Naive thymus-derived CD4-positive, alpha-beta T cell (primary cell): ENCODE results near the gene CIBAR2. TPM values are rescaled to one million over a fixed set of nuclear protein-coding genes. Genes with fewer than 3 reads are reported as not detected.

ENCODE experiments used
- ATAC-seq: fragments of 150-1000 bp; cut with Tn5 transposase; 2 replicates; pipeline ENCODE4 v1.10.0; 2021; ENCODE audit warnings: mild to moderate bottlenecking, moderate library complexity
- CTCF ChIA-PET: fragments of 350-600 bp; sonication (Branson Sonifier 250); formaldehyde crosslinking; loops from one replicate; lab custom pipeline; 2021; ENCODE audit warnings: antibody characterized with exemption; lab: Charles Lee
- POLR2A ChIA-PET: fragments of 350-600 bp; sonication (Branson Sonifier 250); formaldehyde crosslinking; loops from one replicate; lab custom pipeline; 2021; ENCODE audit warnings: antibody characterized with exemption, inconsistent platforms; lab: Charles Lee
- DNase-seq, 9 donors: peaks; one replicate each; pipeline versions ENCODE4 v3.0.0 to v3.0.0-alpha.2; 2020 to 2022; ENCODE audit warnings: mixed read lengths in 1 of 9
- H3K27ac ChIP-seq: one replicate; pipeline ENCODE4 v1.7.0; 2013; ENCODE audit warnings: mild to moderate bottlenecking, low read depth, low read length, moderate library complexity
- H3K27me3 ChIP-seq, 2 donors: one replicate each; pipeline ENCODE4 v1.7.0; 2013; ENCODE audit warnings: low read length in 2 of 2, mild to moderate bottlenecking in 2 of 2, moderate library complexity in 2 of 2; ENCODE audit not compliant: control insufficient read depth in 2 of 2, insufficient read depth in 2 of 2
- H3K36me3 ChIP-seq, 3 experiments: 1 replicate in 2 of 3; 2 replicates in 1 of 3; pipeline ENCODE4 v1.7.0; 2013; ENCODE audit warnings: low read length in 3 of 3, mild to moderate bottlenecking in 3 of 3, moderate library complexity in 1 of 3; ENCODE audit not compliant: insufficient read depth in 3 of 3, control insufficient read depth in 2 of 3
- H3K4me1 ChIP-seq, 2 donors: one replicate each; pipeline ENCODE4 v1.7.0; 2013; ENCODE audit warnings: low read length in 2 of 2, mild to moderate bottlenecking in 2 of 2, moderate library complexity in 1 of 2; ENCODE audit not compliant: control insufficient read depth in 2 of 2, insufficient read depth in 2 of 2
- H3K4me3 ChIP-seq: 2 replicates; pipeline ENCODE4 v1.7.0; 2013; ENCODE audit warnings: mild to moderate bottlenecking, low read length
- H3K9me3 ChIP-seq, 3 experiments: 1 replicate in 2 of 3; 2 replicates in 1 of 3; pipeline ENCODE4 v1.7.0; 2013; ENCODE audit warnings: low read length in 3 of 3; ENCODE audit not compliant: control insufficient read depth in 2 of 3
- H3K27ac Mint-ChIP-seq, 9 donors: one replicate each; pipeline ENCODE4 v1.8.0; 2020 to 2022; ENCODE audit warnings: mixed read lengths in 9 of 9, mild to moderate bottlenecking in 8 of 9, moderate library complexity in 5 of 9, inconsistent platforms in 2 of 9
- H3K27me3 Mint-ChIP-seq, 5 donors: one replicate each; pipeline ENCODE4 v1.8.0; 2021 to 2022; ENCODE audit warnings: mixed read lengths in 5 of 5, mild to moderate bottlenecking in 1 of 5
- H3K36me3 Mint-ChIP-seq, 5 donors: one replicate each; pipeline ENCODE4 v1.8.0; 2020 to 2022; ENCODE audit warnings: mixed read lengths in 5 of 5, mild to moderate bottlenecking in 3 of 5, inconsistent platforms in 1 of 5
- H3K4me1 Mint-ChIP-seq, 7 donors: one replicate each; pipeline ENCODE4 v1.8.0; 2020 to 2022; ENCODE audit warnings: mixed read lengths in 7 of 7, mild to moderate bottlenecking in 3 of 7, inconsistent platforms in 1 of 7
- H3K4me3 Mint-ChIP-seq, 10 donors: one replicate each; pipeline ENCODE4 v1.8.0; 2020 to 2022; ENCODE audit warnings: mild to moderate bottlenecking in 10 of 10, mixed read lengths in 10 of 10, moderate library complexity in 6 of 10, inconsistent platforms in 2 of 10
- H3K9me3 Mint-ChIP-seq, 11 donors: one replicate each; pipeline ENCODE4 v1.8.0; 2020 to 2022; ENCODE audit warnings: mixed read lengths in 11 of 11, mild to moderate bottlenecking in 4 of 11, inconsistent platforms in 1 of 11, moderate library complexity in 1 of 11
- intact Hi-C, 2 donors: fragments of 100-400 bp; cut with micrococcal nuclease; formaldehyde crosslinking; loops; one replicate each; pipeline ENCODE4 v1.15.1; 2023
- polyA plus RNA-seq, 2 donors: library from polyadenylated mRNA; unstranded; fragments of 300-500 nt; fragmentation: Illumina TruSeq; gene quantifications; one replicate each; pipeline ENCODE4 v1.2.3, GENCODE V29; 2021
- total RNA-seq, 6 experiments: library from RNA in 5 of 6; stranded (reverse) in 5 of 6; gene quantifications; 1 replicate in 5 of 6; 2 replicates in 1 of 6; pipeline ENCODE4 v1.2.3 and lab custom pipeline; 2021 to 2026

The CIBAR2 gene
- total and polyA plus RNA-seq, 7 experiments from 2014 or later = not detected

DNA sequence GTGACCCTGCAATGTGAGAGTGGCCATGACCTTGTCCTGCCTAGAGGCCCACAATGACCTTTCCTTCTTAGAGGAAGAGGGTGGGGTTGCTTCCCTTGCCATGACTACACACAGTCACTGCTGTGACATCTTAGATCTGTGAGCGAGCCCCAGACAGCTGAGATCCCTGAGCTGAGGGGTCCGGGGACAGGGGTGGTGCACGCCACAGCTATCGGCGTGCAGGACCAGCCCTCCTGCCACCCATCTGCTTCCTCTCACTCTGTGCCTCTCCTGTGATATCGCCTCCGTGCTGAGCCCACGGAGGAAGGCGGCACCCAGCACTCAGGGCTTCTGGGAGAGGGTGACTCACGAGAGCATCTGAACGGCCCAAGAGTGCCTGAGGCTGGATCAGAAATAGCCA is 49.4 kb downstream of the CIBAR2 start:
- H3K27ac Mint-ChIP-seq = peak overlapping the region in 1 of 9 donors; percentile 14

DNA sequence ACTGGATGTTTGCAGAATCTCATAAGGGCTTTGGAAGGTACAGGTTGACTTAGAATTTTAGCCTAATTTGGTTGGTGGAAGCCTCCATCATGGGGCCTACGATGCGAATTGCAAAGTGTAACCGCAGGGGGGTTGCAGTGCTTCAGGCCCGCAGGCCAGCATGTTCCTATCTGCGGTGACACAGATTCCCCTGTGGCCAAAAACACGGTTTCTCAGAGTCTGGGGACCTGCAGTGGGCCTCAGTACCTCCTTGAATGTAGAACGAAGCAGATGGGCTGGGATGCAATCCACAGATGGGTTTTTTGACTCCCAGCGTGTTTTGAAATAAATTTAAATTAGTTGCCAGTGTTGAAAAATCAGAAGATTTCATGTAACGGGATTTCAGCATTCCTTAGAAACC is 49.9 kb downstream of the CIBAR2 start:
- Histone ChIP-seq H3K9me3 (no peaks in the 10 kb centered on the region), H3K4me1 (peaks cover 0 to 12% of the 10 kb centered on the region in 2 donors), H3K36me3 (peaks cover 0 to 7% (median 0%) of the 10 kb centered on the region in 3 experiments), H3K4me3 (no peak overlapping the region), H3K27ac (no peak overlapping the region), H3K27me3 (no peaks in the 10 kb centered on the region)
- peak overlapping the region in 3 of 9 donors; percentile 14 to 61 (median 56) for H3K27ac Mint-ChIP-seq
- H3K27me3 Mint-ChIP-seq = no peaks in the 10 kb centered on the region
- peaks cover 0 to 10% (median 8%) of the 10 kb centered on the region in 5 donors for H3K36me3 Mint-ChIP-seq
- peaks cover 7 to 40% (median 15%) of the 10 kb centered on the region in 7 donors for H3K4me1 Mint-ChIP-seq
- ATAC-seq (no peak), DNase-seq (no peak)
- H3K9me3 Mint-ChIP-seq = no peaks in the 10 kb centered on the region
- ChIA-PET CTCF (interaction anchor here (1.3 kb wide), 1 partner anchor 10 kb away, joined by 3 read pairs; no protein-coding TSS in a partner anchor), POLR2A (interaction anchor here (1.9 kb wide), 1 partner anchor 35 kb away, joined by 7 read pairs; the partner anchor contains the start of gene KIAA0513)
- intact Hi-C loops = no loop called here
- H3K4me3 Mint-ChIP-seq = peak overlapping the region in 1 of 10 donors; percentile 10

More for the DNA sequence above, 49.4 kb downstream of the CIBAR2 start:
- Mint-ChIP-seq H3K4me1 (peaks cover 2 to 35% (median 10%) of the 10 kb centered on the region in 7 donors), H3K9me3 (no peaks in the 10 kb centered on the region), H3K36me3 (peaks cover 0 to 10% (median 8%) of the 10 kb centered on the region in 5 donors), H3K27me3 (no peaks in the 10 kb centered on the region), H3K4me3 (peak overlapping the region in 1 of 10 donors; percentile 8)
- ChIA-PET CTCF (interaction anchor here (1.3 kb wide), 1 partner anchor 9 kb away, joined by 3 read pairs; no protein-coding TSS in a partner anchor), POLR2A (no interaction called here)
- H3K4me1 ChIP-seq = peaks cover 0 to 6% of the 10 kb centered on the region in 2 donors
- peaks cover 0 to 10% (median 0%) of the 10 kb centered on the region in 3 experiments for H3K36me3 ChIP-seq
- DNase-seq = no peak
- intact Hi-C loops = no loop called here
- no peaks in the 10 kb centered on the region for H3K9me3 ChIP-seq
- H3K4me3 ChIP-seq = no peak overlapping the region
- no peak overlapping the region for H3K27ac ChIP-seq
- ATAC-seq = peak; percentile 70
- no peaks in the 10 kb centered on the region for H3K27me3 ChIP-seq

DNA sequence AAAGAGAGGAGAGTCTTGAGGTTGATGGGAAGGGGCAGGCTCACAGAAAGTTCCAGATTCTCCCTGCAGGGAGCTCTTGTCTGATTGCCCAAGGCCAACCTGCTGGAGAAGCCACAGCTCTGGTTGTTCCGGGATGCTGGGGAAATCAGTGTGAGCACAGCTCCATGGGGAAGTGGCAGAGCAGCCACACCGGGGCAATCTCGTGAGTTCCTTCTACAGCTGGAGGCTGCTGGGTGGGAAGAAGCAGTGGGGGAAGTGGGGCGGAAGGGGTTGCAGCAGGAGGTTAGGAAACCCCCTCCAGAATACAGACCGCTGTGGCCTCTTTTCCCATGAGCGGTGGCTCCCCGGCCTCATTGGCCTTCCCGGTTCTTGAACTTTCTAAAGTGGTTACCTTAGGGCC is 50.7 kb downstream of the CIBAR2 start:
- H3K36me3 ChIP-seq = no peaks in the 10 kb centered on the region
- ChIA-PET POLR2A (interaction anchor here (0.9 to 1.9 kb wide), 2 partner anchors 25 to 34 kb away, joined by 4 to 7 read pairs; partner anchors contain the start of gene KIAA0513), CTCF (interaction anchor here (0.7 kb wide), 1 partner anchor 9 kb away, joined by 3 read pairs; no protein-coding TSS in a partner anchor)
- Mint-ChIP-seq H3K4me1 (peaks cover 15 to 48% (median 23%) of the 10 kb centered on the region in 7 donors), H3K36me3 (peaks cover 0 to 8% (median 8%) of the 10 kb centered on the region in 5 donors), H3K27ac (peak overlapping the region in 4 of 9 donors; percentile 12 to 86 (median 62)), H3K27me3 (no peaks in the 10 kb centered on the region), H3K9me3 (no peaks in the 10 kb centered on the region), H3K4me3 (peak overlapping the region in 1 of 10 donors; percentile 29)
- H3K4me3 ChIP-seq = no peak overlapping the region
- intact Hi-C loops = no loop called here
- no peaks in the 10 kb centered on the region for H3K9me3 ChIP-seq
- H3K4me1 ChIP-seq = peaks cover 5 to 19% of the 10 kb centered on the region in 2 donors
- no peaks in the 10 kb centered on the region for H3K27me3 ChIP-seq
- ATAC-seq = peak; percentile 77
- no peak overlapping the region for H3K27ac ChIP-seq
- DNase-seq = no peak

DNA sequence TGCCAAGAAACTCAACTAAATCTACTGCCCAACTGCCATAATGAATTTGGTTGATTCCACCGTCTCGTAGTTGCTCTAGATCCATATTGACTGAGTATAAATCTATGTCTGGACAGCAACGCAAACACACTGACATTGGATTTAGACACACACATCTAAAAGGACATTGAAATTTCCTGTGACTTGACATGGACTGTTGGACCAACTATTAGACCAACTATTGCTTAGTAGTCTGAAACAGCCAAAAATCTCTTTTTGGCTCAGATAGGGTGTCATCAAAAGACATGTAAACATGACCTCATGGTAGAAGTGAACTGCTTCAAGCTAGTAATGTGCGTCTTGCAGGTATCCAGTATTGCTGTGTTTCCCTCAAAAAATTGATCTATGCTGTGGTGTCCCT is 53.4 kb downstream of the CIBAR2 start:
- H3K4me3 Mint-ChIP-seq = peak overlapping the region in 1 of 10 donors; percentile 18
- H3K36me3 Mint-ChIP-seq = peaks cover 0 to 5% (median 0%) of the 10 kb centered on the region in 5 donors
- no peak for DNase-seq
- H3K27me3 ChIP-seq = no peaks in the 10 kb centered on the region
- ATAC-seq = no peak
- no peak overlapping the region for H3K4me3 ChIP-seq
- no peaks in the 10 kb centered on the region for H3K36me3 ChIP-seq
- intact Hi-C loops = loop anchor here in 1 of 2 donors (10.0 kb wide), 1 partner anchor 496 kb away; no protein-coding TSS in a partner anchor
- H3K27me3 Mint-ChIP-seq = no peaks in the 10 kb centered on the region
- H3K4me1 ChIP-seq = peaks cover 25 to 37% of the 10 kb centered on the region in 2 donors
- peak overlapping the region in 6 of 9 donors; percentile 21 to 97 (median 71) for H3K27ac Mint-ChIP-seq
- H3K27ac ChIP-seq = no peak overlapping the region
- no peaks in the 10 kb centered on the region for H3K9me3 ChIP-seq
- no peaks in the 10 kb centered on the region for H3K9me3 Mint-ChIP-seq
- peaks cover 32 to 64% (median 44%) of the 10 kb centered on the region in 7 donors for H3K4me1 Mint-ChIP-seq
- CTCF ChIA-PET = no interaction called here
- POLR2A ChIA-PET = interaction anchor here (1.1 to 1.5 kb wide), 2 partner anchors 28 to 48 kb away, joined by 3 read pairs; partner anchors contain the start of gene ZDHHC7

DNA sequence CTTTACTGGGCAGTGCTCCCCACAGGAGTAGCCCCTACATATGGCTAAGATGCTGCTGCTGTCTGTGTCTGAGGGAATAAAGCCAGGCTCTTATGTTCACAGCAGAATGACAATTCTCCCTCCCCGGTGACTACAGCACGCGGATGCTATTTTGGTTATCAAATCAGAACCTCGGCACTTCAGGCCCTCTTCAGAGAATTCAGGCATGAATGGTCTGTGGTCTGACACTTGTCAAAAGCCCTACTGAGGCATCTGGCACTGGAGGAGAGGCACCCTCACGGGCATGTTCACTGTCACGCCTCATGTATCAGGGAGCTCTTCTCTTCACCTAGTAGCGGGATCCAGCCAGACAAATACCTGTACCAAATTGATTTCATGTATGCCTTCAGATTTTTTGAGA is 54.3 kb downstream of the CIBAR2 start:
- POLR2A ChIA-PET = interaction anchor here (0.8 to 2.9 kb wide), 3 partner anchors 11 to 50 kb away, joined by 3 to 9 read pairs (median 6); partner anchors contain the start of gene ZDHHC7
- peaks cover 25 to 37% of the 10 kb centered on the region in 2 donors for H3K4me1 ChIP-seq

DNA sequence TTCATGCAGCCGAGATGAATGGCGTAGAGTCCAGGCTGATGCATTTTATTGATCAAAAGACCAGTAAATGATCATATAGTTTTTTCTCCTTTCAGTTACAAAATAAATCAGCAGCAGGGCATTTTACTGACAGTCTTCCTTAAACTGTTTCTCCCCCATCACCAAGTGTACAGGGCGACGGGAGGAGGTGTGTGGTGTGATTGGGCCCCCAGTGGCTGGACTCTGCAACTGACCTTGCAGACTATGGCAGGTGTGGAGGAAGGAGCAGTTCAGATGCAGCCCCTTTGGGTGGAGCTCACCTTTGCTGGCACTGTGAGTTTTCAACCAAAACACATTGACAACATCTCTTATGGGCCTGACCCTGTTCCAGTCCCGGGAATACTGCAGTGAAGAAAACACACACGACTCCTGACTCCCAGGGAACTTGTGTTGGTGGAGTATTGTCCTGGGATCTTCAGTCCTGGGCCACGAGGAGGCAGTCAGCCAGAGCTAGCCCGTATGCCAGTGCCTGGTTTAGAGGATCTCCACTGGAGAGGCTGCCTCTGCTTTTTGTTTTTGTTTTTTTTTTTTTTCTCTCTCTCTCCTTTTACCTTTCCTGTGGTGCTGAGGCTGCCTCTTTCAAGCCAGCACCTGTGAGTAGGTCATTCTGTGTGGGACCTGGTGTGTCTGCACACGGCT is 54.9 kb downstream of the CIBAR2 start:
- Histone ChIP-seq H3K36me3 (no peaks in the 10 kb centered on the region), H3K4me1 (peaks cover 25 to 37% of the 10 kb centered on the region in 2 donors), H3K27me3 (no peaks in the 10 kb centered on the region), H3K4me3 (no peak overlapping the region), H3K9me3 (no peaks in the 10 kb centered on the region), H3K27ac (peak overlapping the region; percentile 72)
- peaks cover 32 to 57% (median 37%) of the 10 kb centered on the region in 7 donors for H3K4me1 Mint-ChIP-seq
- H3K9me3 Mint-ChIP-seq = no peaks in the 10 kb centered on the region
- ATAC-seq (no peak), DNase-seq (no peak)
- H3K4me3 Mint-ChIP-seq = peak overlapping the region in 7 of 10 donors; percentile 50 to 90 (median 76)
- peaks cover 0 to 12% (median 4%) of the 10 kb centered on the region in 5 donors for H3K36me3 Mint-ChIP-seq
- CTCF ChIA-PET = interaction anchor here (0.6 to 3.0 kb wide), 4 partner anchors 10 to 90 kb away, joined by 3 to 18 read pairs (median 6); no protein-coding TSS in a partner anchor
- H3K27me3 Mint-ChIP-seq = no peaks in the 10 kb centered on the region
- POLR2A ChIA-PET = interaction anchor here (0.8 to 4.5 kb wide), 5 partner anchors 10 to 50 kb away, joined by 3 to 37 read pairs (median 9); partner anchors contain the start of genes KIAA0513 and ZDHHC7
- intact Hi-C loops = loop anchor here in 1 of 2 donors (10.0 kb wide), 1 partner anchor 497 kb away; no protein-coding TSS in a partner anchor
- peak overlapping the region; percentile 91 to 99 (median 96) for H3K27ac Mint-ChIP-seq

More for the DNA sequence above, 54.3 kb downstream of the CIBAR2 start:
- Mint-ChIP-seq H3K27ac (peak overlapping the region; percentile 82 to 98 (median 96)), H3K4me3 (peak overlapping the region in 6 of 10 donors; percentile 50 to 90 (median 78)), H3K4me1 (peaks cover 32 to 63% (median 37%) of the 10 kb centered on the region in 7 donors), H3K36me3 (peaks cover 0 to 10% (median 4%) of the 10 kb centered on the region in 5 donors), H3K9me3 (no peaks in the 10 kb centered on the region), H3K27me3 (no peaks in the 10 kb centered on the region)
- intact Hi-C loops = loop anchor here in 1 of 2 donors (10.0 kb wide), 1 partner anchor 497 kb away; no protein-coding TSS in a partner anchor
- H3K9me3 ChIP-seq = no peaks in the 10 kb centered on the region
- peak overlapping the region; percentile 72 for H3K27ac ChIP-seq
- H3K4me3 ChIP-seq = no peak overlapping the region
- H3K36me3 ChIP-seq = no peaks in the 10 kb centered on the region
- CTCF ChIA-PET = interaction anchor here (0.6 to 3.0 kb wide), 3 partner anchors 29 to 91 kb away, joined by 3 to 18 read pairs (median 3); no protein-coding TSS in a partner anchor
- no peak for ATAC-seq
- no peak for DNase-seq
- no peaks in the 10 kb centered on the region for H3K27me3 ChIP-seq
